GM12865 (cell line): ENCODE data around the gene C5.

ENCODE experiments used
- DNase-seq: peaks from one replicate; pipeline ENCODE4 v3.0.0; 2010; ENCODE audit warnings: low read depth
- H3K4me3 ChIP-seq: 2 replicates; pipeline ENCODE4 v1.5.1; 2011; ENCODE audit warnings: mild to moderate bottlenecking, low read depth, low read length, control low read depth
- CTCF ChIP-seq: IDR thresholded peaks from 2 replicates; pipeline ENCODE4 v1.5.1; 2011; ENCODE audit warnings: low read length, control low read depth, low read depth, inconsistent platforms; ENCODE audit not compliant: insufficient read depth; ENCODE audit errors: missing control alignments

C5 gene

GRCh38 chr9:121009650-121010049, 40.4 kb downstream of the C5 start:
- TF ChIP-seq CTCF: no peak
- peak; percentile 18 for DNase-seq
- no peak overlapping the region for H3K4me3 ChIP-seq

GRCh38 chr9:120999317-120999716, 50.8 kb downstream of the C5 start:
- no peak for TF ChIP-seq CTCF
- no peak overlapping the region for H3K4me3 ChIP-seq
- no peak for DNase-seq

GRCh38 chr9:120998111-120998510, 52.0 kb downstream of the C5 start:
- DNase-seq: no peak
- TF ChIP-seq CTCF: no peak
- no peak overlapping the region for H3K4me3 ChIP-seq

- H3K4me3 ChIP-seq: no peak overlapping the region
- DNase-seq: no peak
- TF ChIP-seq CTCF: no peak
These were observed 52.6 kb downstream of the C5 start for GRCh38 chr9:120997502-120997901.

- DNase-seq: no peak
- TF ChIP-seq CTCF: no peak
- no peak overlapping the region for H3K4me3 ChIP-seq
These were observed 53.7 kb downstream of the C5 start for GRCh38 chr9:120996409-120996808.

- TF ChIP-seq CTCF: no peak
- DNase-seq: no peak
- H3K4me3 ChIP-seq: no peak overlapping the region
These were observed 61.0 kb downstream of the C5 start for GRCh38 chr9:120989065-120989464.

GRCh38 chr9:120985819-120986222, 64.3 kb downstream of the C5 start:
- no peak overlapping the region for H3K4me3 ChIP-seq
- TF ChIP-seq CTCF: peak; percentile 53
- DNase-seq: peak; percentile 59
